Heart right ventricle (tissue), 16 donors: Measurements from ENCODE around the gene TIGD7. TPM values are rescaled to one million over a fixed set of nuclear protein-coding genes. Genes with fewer than 3 reads are reported as not detected.
A peak's percentile ranks its signal among the peaks of the same experiment; 100 is the strongest.

Experiments
- ATAC-seq, 8 donors: fragments of 200-7000 bp; cut with Tn5 transposase; one replicate each; pipeline ENCODE4 v1.9.1; 2020; ENCODE audit warnings: mild to moderate bottlenecking in 8 of 8, moderate library complexity in 8 of 8, moderate number of reproducible peaks in 1 of 8
- DNase-seq, 2 donors: peaks; one replicate each; pipeline ENCODE4 v3.0.0-alpha.2; 2020
- H3K27ac ChIP-seq, 10 donors: fragments of 200-600 bp; sonication (generic) in 2 of 10; one replicate each; pipeline versions ENCODE4 v1.5.0 to v1.8.0; 2020 to 2022; ENCODE audit warnings: mild to moderate bottlenecking in 3 of 10
- H3K27me3 ChIP-seq, 7 donors: fragments of 200-600 bp; one replicate each; pipeline ENCODE4 v1.8.0; 2021 to 2022; ENCODE audit warnings: mild to moderate bottlenecking in 2 of 7
- H3K36me3 ChIP-seq, 9 donors: fragments of 200-600 bp; sonication (generic) in 1 of 9; one replicate each; pipeline versions ENCODE4 v1.5.0 to v1.8.0; 2020 to 2022; ENCODE audit warnings: mild to moderate bottlenecking in 2 of 9
- H3K4me1 ChIP-seq, 9 donors: fragments of 200-600 bp; sonication (generic) in 1 of 9; one replicate each; pipeline versions ENCODE4 v1.5.0 to v1.8.0; 2020 to 2022; ENCODE audit warnings: mild to moderate bottlenecking in 4 of 9
- H3K4me3 ChIP-seq, 10 donors: fragments of 200-600 bp; sonication (generic) in 2 of 10; one replicate each; pipeline versions ENCODE4 v1.5.0 to v1.8.0; 2020 to 2022; ENCODE audit warnings: mild to moderate bottlenecking in 7 of 10, moderate library complexity in 2 of 10
- H3K9me3 ChIP-seq, 11 donors: fragments of 200-600 bp in 10 of 11; sonication (generic) in 2 of 11; one replicate each; pipeline versions ENCODE4 v1.5.0 to v1.8.0; 2013 to 2022; ENCODE audit warnings: mild to moderate bottlenecking in 2 of 11, control low read depth in 1 of 11, moderate library complexity in 1 of 11
- WGBS, 2 donors: extraction: QIAGEN DNeasy Blood & Tissue Kit; methylation state at CpG; one replicate each; pipeline ENCODE4 v1.1.7; 2013; ENCODE audit warnings: inconsistent platforms in 1 of 2; 5-methylcytosine and 5-hydroxymethylcytosine counted together
- intact Hi-C, 10 donors: fragments of 100-400 bp; cut with DNase I; formaldehyde crosslinking; loops; one replicate each; pipeline versions ENCODE4 v1.11.1 to v1.14.2; 2022
- polyA plus RNA-seq, 2 donors: library from polyadenylated mRNA; stranded (reverse); fragments of 200-250 nt; gene quantifications; one replicate each; pipeline ENCODE4 v1.2.3, GENCODE V29; 2013
- total RNA-seq, 10 donors: library from RNA; stranded (reverse); fragmentation: NEBNext Ultra II Directional in 3 of 10; extraction: Animal tissue kit (Norgen Biotek cat#: 25700) in 3 of 10; gene quantifications; one replicate each; pipeline versions ENCODE4 v1.2.1 to v1.2.4, GENCODE V29; 2021 to 2023
- TF ChIP-seq, protein P1 (sequence below), 9 donors: fragments of 200-600 bp; sonication (generic) in 2 of 9; IDR thresholded peaks; one replicate each; pipeline versions ENCODE4 v1.5.0 to v1.8.0; 2021 to 2022; ENCODE audit warnings: antibody characterized with exemption in 9 of 9, mild to moderate bottlenecking in 5 of 9, moderate library complexity in 1 of 9
- donor health status: Arrhythmogenic right ventricular cardiomyopathy.
- donor health status: ischemic (EF 13 %, LVEDD 7.1; RV severe dilation, severe dysfunction).
- donor health status: healthy with polysubstance abuse.
- donor health status: DM: no; HTN: yes; CAD: no.
- donor health status: DM: no; HTN: no; CAD: no.
- donor health status: ischemic (EF 25% LVEDD 6.9; RV normal size, moderate dysfunction).
- donor health status: ischemic (EF 25% LVEDD 5.7; RV mildly dilated, moderate dysfunction).
- donor health status: healthy.
- donor health status: DM: yes; HTN: yes; CAD: no.
- donor health status: Ischemic cardiomyopathy.
- donor health status: ischemic (EF 35%, LVEDD 5.7; RV mildly dilated, moderate dysfunction).
- donor health status: nonischemic (EF 11% LVEDD 7.7; RV severe dilation, severe dysfunction).
- donor health status: DM: yes; HTN: yes; CAD: no.
- donor health status: PGD.
- donor health status: ischemic (EF 29% LVEDD 5.4; RV normal size, mild dysfunction).
- donor health status: nonischemic (EF 23%, LVEDD 6.1; RV moderate dilation, normal function).

Gene TIGD7
- total and polyA plus RNA-seq, 12 donors: 4.7 to 11.2 (median 8.3) TPM

DNA sequence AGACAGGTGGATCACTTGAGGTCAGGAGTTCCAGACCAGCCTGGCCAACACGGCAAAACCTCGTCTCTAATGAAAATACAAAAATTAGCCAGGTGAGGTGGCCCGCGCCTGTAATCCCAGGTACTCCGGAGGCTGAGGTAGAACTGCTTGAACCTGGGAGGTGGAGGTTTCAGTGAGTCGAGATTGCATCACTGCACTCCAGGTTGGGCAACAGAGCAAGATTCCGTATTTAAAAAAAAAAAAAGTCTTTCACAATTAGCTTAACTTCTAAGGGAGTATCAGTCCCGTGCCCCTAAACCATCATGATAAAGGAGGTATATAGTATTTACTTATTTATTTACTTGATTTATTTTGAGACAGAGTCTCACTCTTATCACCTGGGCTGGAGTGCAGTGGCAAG, 45.4 kb downstream of the TIGD7 start:
- no peak for ATAC-seq
- TF ChIP-seq, protein P1, sequence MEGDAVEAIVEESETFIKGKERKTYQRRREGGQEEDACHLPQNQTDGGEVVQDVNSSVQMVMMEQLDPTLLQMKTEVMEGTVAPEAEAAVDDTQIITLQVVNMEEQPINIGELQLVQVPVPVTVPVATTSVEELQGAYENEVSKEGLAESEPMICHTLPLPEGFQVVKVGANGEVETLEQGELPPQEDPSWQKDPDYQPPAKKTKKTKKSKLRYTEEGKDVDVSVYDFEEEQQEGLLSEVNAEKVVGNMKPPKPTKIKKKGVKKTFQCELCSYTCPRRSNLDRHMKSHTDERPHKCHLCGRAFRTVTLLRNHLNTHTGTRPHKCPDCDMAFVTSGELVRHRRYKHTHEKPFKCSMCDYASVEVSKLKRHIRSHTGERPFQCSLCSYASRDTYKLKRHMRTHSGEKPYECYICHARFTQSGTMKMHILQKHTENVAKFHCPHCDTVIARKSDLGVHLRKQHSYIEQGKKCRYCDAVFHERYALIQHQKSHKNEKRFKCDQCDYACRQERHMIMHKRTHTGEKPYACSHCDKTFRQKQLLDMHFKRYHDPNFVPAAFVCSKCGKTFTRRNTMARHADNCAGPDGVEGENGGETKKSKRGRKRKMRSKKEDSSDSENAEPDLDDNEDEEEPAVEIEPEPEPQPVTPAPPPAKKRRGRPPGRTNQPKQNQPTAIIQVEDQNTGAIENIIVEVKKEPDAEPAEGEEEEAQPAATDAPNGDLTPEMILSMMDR (IDR thresholded peaks at IDR 0.05): no peak
- peaks cover 0 to 11% (median 0%) of the 10 kb centered on the region in 11 donors for H3K9me3 ChIP-seq
- H3K4me1 ChIP-seq: peaks cover 0 to 52% (median 5%) of the 10 kb centered on the region in 9 donors
- intact Hi-C loops: loop anchor here in 7 of 10 donors (5.0 to 10.0 kb wide), 7 partner anchors 47 to 245 kb away; partner anchors contain the start of genes CLUAP1 (in 3 of the 7), C16orf90 (in 1 of the 7), TIGD7 (in 1 of the 7) and ZNF75A (in 1 of the 7)
- WGBS, 2 donors: 86 to 89% methylated on average over 8 of the region's 8 CpGs
- H3K27me3 ChIP-seq: peaks cover 0 to 22% (median 0%) of the 10 kb centered on the region in 7 donors
- DNase-seq: no peak
- peak overlapping the region in 2 of 10 donors; percentile 58 to 89 for H3K27ac ChIP-seq
- no peaks in the 10 kb centered on the region for H3K36me3 ChIP-seq
- no peak overlapping the region for H3K4me3 ChIP-seq

- ATAC-seq (peak in 2 of 8 donors; percentile 7 to 14), DNase-seq (no peak)
- Histone ChIP-seq H3K4me1 (peaks cover 0 to 43% (median 0%) of the 10 kb centered on the region in 9 donors), H3K27me3 (peaks cover 0 to 28% (median 0%) of the 10 kb centered on the region in 7 donors), H3K9me3 (no peaks in the 10 kb centered on the region), H3K27ac (peak overlapping the region in 2 of 10 donors; percentile 58 to 89), H3K4me3 (peak overlapping the region in 1 of 10 donors; percentile 52), H3K36me3 (no peaks in the 10 kb centered on the region)
- intact Hi-C loops: no loop called here
- 77 to 79% methylated on average over 9 of the region's 9 CpGs for WGBS, 2 donors
- TF ChIP-seq, protein P1 (IDR thresholded peaks at IDR 0.05): no peak
Measured at GRCh38 chr16:3256866-3257465, 48.3 kb downstream of the TIGD7 start.

DNA sequence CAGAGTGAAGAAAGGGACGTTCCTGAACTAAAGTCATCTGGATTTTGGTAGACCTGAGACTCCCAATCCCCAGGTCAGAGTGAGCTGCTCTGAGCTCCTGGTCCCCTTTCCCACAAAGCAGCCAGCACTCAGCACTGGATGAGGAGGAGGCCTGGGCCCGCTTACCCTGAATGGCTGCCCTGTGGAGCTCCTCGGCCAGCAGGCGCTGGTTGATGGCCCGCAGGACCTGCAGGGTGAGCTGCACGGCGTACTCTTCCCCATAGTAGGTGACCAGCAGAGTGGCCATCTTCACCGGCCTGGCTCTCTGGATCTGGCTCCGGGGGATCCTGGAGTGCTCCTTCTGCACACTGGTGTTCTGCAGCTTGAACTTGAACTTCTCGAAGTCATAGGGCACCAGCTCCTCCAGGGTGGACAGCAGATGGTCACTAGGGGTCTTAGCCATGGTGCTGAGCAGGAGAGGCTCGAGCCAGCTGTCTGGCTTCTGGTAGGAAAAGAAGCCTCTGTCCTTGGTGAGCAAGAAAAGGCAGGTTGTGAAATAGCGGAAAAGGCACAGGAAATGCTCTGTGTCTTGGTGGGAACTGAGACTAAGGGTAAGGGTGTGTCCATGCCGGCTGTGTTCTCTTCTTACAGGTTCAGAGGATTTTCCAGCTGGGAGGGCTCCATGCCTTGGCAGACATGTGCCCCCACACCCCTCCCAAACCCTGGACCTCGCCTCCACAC, 48.9 kb downstream of the TIGD7 start, which contains the start of gene MEFV:
Gene MEFV, minus strand, starts transcription at position 488 of the 720 bp plus-strand sequence. Its CDS starts 46 bp downstream, at position 442.
- peaks cover 0 to 28% (median 0%) of the 10 kb centered on the region in 7 donors for H3K27me3 ChIP-seq
- H3K27ac ChIP-seq: peak within 1 kb of the TSS in 2 of 10 donors; percentile 58 to 89
- DNase-seq (no peak), ATAC-seq (peak in 5 of 8 donors; percentile 18 to 61 (median 51))
- H3K9me3 ChIP-seq: no peaks in the 10 kb centered on the region
- intact Hi-C loops: no loop called here
- H3K4me3 ChIP-seq: peak within 1 kb of the TSS in 2 of 10 donors; percentile 12 to 52
- no peaks in the 10 kb centered on the region for H3K36me3 ChIP-seq
- TF ChIP-seq, protein P1 (IDR thresholded peaks at IDR 0.05): no peak
- 77 to 81% methylated on average over 14 of the region's 14 CpGs for WGBS, 2 donors
- H3K4me1 ChIP-seq: peaks cover 0 to 43% (median 0%) of the 10 kb centered on the region in 9 donors

DNA sequence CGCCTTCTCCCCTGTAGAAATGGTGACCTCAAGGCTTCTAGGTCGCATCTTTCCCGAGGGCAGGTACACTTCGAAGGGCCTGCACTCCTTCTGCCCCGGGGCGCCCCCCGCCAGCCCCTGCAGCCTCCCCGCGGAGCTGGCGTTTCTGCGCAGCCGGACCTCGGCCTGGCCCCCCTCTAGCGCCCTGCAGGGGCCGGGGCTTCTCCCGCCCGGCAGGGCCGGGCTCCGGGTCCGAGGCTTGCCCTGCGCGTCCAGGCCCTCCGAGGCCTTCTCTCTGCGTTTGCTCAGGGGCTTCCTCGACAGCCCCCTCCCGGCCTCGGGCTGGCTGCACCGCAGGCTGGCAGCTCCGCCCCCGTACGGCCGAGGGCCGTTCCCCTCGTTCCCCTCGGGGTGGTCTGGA, 50.9 kb downstream of the TIGD7 start:
- intact Hi-C loops: no loop called here
- H3K36me3 ChIP-seq: peaks cover 0 to 4% (median 0%) of the 10 kb centered on the region in 9 donors
- WGBS, 2 donors: 38 to 40% methylated on average over 34 to 35 of the region's 35 CpGs
- H3K9me3 ChIP-seq: no peaks in the 10 kb centered on the region
- peak overlapping the region in 1 of 10 donors; percentile 52 for H3K4me3 ChIP-seq
- DNase-seq (no peak), ATAC-seq (no peak)
- H3K27me3 ChIP-seq: peaks cover 0 to 28% (median 0%) of the 10 kb centered on the region in 7 donors
- TF ChIP-seq, protein P1 (IDR thresholded peaks at IDR 0.05): no peak
- H3K27ac ChIP-seq: no peak overlapping the region
- peaks cover 0 to 34% (median 0%) of the 10 kb centered on the region in 9 donors for H3K4me1 ChIP-seq
